ENCODE data around the gene MUS81. TPM values are rescaled to one million over a fixed set of nuclear protein-coding genes. Genes with fewer than 3 reads are reported as not detected.

Gene MUS81
- total and polyA plus RNA-seq, 2 of the 13 experiments (the other 11 are each of a cell fraction or from before 2014, with no cell fraction given): 25.6 to 30.2 TPM

- TF ChIP-seq ZNF512 (CRISPR knock-in tag; IDR thresholded peaks at IDR 0.05): no peak
- TF ChIP-seq HNRNPLL (IDR thresholded peaks at IDR 0.05; ENCODE audit: low read depth, low read length, poor library complexity, severe bottlenecking): no peak
- TF ChIP-seq, protein P1, sequence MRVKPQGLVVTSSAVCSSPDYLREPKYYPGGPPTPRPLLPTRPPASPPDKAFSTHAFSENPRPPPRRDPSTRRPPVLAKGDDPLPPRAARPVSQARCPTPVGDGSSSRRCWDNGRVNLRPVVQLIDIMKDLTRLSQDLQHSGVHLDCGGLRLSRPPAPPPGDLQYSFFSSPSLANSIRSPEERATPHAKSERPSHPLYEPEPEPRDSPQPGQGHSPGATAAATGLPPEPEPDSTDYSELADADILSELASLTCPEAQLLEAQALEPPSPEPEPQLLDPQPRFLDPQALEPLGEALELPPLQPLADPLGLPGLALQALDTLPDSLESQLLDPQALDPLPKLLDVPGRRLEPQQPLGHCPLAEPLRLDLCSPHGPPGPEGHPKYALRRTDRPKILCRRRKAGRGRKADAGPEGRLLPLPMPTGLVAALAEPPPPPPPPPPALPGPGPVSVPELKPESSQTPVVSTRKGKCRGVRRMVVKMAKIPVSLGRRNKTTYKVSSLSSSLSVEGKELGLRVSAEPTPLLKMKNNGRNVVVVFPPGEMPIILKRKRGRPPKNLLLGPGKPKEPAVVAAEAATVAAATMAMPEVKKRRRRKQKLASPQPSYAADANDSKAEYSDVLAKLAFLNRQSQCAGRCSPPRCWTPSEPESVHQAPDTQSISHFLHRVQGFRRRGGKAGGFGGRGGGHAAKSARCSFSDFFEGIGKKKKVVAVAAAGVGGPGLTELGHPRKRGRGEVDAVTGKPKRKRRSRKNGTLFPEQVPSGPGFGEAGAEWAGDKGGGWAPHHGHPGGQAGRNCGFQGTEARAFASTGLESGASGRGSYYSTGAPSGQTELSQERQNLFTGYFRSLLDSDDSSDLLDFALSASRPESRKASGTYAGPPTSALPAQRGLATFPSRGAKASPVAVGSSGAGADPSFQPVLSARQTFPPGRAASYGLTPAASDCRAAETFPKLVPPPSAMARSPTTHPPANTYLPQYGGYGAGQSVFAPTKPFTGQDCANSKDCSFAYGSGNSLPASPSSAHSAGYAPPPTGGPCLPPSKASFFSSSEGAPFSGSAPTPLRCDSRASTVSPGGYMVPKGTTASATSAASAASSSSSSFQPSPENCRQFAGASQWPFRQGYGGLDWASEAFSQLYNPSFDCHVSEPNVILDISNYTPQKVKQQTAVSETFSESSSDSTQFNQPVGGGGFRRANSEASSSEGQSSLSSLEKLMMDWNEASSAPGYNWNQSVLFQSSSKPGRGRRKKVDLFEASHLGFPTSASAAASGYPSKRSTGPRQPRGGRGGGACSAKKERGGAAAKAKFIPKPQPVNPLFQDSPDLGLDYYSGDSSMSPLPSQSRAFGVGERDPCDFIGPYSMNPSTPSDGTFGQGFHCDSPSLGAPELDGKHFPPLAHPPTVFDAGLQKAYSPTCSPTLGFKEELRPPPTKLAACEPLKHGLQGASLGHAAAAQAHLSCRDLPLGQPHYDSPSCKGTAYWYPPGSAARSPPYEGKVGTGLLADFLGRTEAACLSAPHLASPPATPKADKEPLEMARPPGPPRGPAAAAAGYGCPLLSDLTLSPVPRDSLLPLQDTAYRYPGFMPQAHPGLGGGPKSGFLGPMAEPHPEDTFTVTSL (CRISPR knock-in tag; IDR thresholded peaks at IDR 0.05; ENCODE audit: borderline replicate concordance): peak; percentile 75; the same call in 1 of the 2 replicates
- TF ChIP-seq, protein P2, sequence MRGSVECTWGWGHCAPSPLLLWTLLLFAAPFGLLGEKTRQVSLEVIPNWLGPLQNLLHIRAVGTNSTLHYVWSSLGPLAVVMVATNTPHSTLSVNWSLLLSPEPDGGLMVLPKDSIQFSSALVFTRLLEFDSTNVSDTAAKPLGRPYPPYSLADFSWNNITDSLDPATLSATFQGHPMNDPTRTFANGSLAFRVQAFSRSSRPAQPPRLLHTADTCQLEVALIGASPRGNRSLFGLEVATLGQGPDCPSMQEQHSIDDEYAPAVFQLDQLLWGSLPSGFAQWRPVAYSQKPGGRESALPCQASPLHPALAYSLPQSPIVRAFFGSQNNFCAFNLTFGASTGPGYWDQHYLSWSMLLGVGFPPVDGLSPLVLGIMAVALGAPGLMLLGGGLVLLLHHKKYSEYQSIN (CRISPR knock-in tag; IDR thresholded peaks at IDR 0.05; ENCODE audit: borderline replicate concordance): no peak
- TF ChIP-seq, protein P3, sequence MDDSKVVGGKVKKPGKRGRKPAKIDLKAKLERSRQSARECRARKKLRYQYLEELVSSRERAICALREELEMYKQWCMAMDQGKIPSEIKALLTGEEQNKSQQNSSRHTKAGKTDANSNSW (CRISPR knock-in tag; IDR thresholded peaks at IDR 0.05; ENCODE audit: borderline replicate concordance): no peak
- TF ChIP-seq CBX1 (IDR thresholded peaks at IDR 0.05; ENCODE audit: low read depth): no peak
- peak; percentile 57 for TF ChIP-seq ZNF446 (CRISPR knock-in tag; IDR thresholded peaks at IDR 0.05)
- no peak for TF ChIP-seq MED8 (CRISPR knock-in tag; IDR thresholded peaks at IDR 0.05; ENCODE audit: insufficient replicate concordance)
- no peak for TF ChIP-seq POLR2AphosphoS5 (IDR thresholded peaks at IDR 0.05; ENCODE audit: low read depth, low read length)
- TF ChIP-seq MXD4 (CRISPR knock-in tag; IDR thresholded peaks at IDR 0.05): peak; percentile 83
- no peak for TF ChIP-seq PITX1 (CRISPR knock-in tag; IDR thresholded peaks at IDR 0.05)
- TF ChIP-seq ZNF296 (CRISPR knock-in tag; conservative IDR thresholded peaks at IDR 0.05): no peak; the same call in 1 of the 2 replicates
- peak; percentile 25 for TF ChIP-seq ZNF883 (CRISPR knock-in tag; IDR thresholded peaks at IDR 0.05; ENCODE audit: not compliant biosample characterization)
- no peak for TF ChIP-seq YEATS2 (CRISPR knock-in tag; IDR thresholded peaks at IDR 0.05; ENCODE audit: borderline replicate concordance)
- TF ChIP-seq TMF1 (CRISPR knock-in tag; IDR thresholded peaks at IDR 0.05; ENCODE audit: low read depth): peak; percentile 74
- TF ChIP-seq SATB2 (CRISPR knock-in tag; IDR thresholded peaks at IDR 0.05): no peak
- TF ChIP-seq IRF1 (CRISPR knock-in tag; IDR thresholded peaks at IDR 0.05; ENCODE audit: low read depth): no peak
- TF ChIP-seq SOX13 (IDR thresholded peaks at IDR 0.05): no peak
- TF ChIP-seq SOX13 (CRISPR knock-in tag; conservative IDR thresholded peaks at IDR 0.05 in 1 of 2, IDR thresholded peaks at IDR 0.05 in 1 of 2): peak in 1 of 2 experiments; percentile 21; a peak in 1 of 4 replicates
Measured at GRCh38 chr11:65899356-65900124, 39.3 kb downstream of the MUS81 start (continued).

Measured in HepG2 (cell line).